B cell (primary cell): ENCODE measurements around the gene SINHCAF. TPM values are rescaled to one million over a fixed set of nuclear protein-coding genes. Genes with fewer than 3 reads are reported as not detected.

Experiments
- ATAC-seq: fragments of 200-7000 bp; cut with Tn5 transposase; one replicate; pipeline ENCODE4 v1.10.0; 2021; ENCODE audit warnings: low read depth, mild to moderate bottlenecking, moderate number of reproducible peaks, moderate library complexity
- CTCF ChIA-PET: fragments of 350-600 bp; sonication (Branson Sonifier 250); formaldehyde crosslinking; loops from one replicate; lab custom pipeline; 2021; ENCODE audit warnings: antibody characterized with exemption, inconsistent platforms; lab: Charles Lee
- POLR2A ChIA-PET: fragments of 350-600 bp; sonication (Branson Sonifier 250); formaldehyde crosslinking; loops from one replicate; lab custom pipeline; 2021; ENCODE audit warnings: antibody characterized with exemption; lab: Charles Lee
- DNase-seq: peaks from one replicate; pipeline ENCODE4 v3.0.0; 2013
- H2AFZ ChIP-seq: 2 replicates; pipeline ENCODE4 v1.6.1; 2012; ENCODE audit warnings: mild to moderate bottlenecking, low read depth, low read length; ENCODE audit not compliant: insufficient read depth, poor library complexity, severe bottlenecking
- H3K27ac ChIP-seq, 2 donors: 1 replicate in 1 of 2; 2 replicates in 1 of 2; pipeline ENCODE4 v1.5.1; 2012 to 2013; ENCODE audit warnings: low read length in 2 of 2, mild to moderate bottlenecking in 2 of 2, moderate library complexity in 1 of 2
- H3K27me3 ChIP-seq, 4 experiments: fragments of 200-600 bp in 1 of 4; sonication (generic) in 1 of 4; replicated peaks in 1 of 4; 1 replicate in 2 of 4; 2 replicates in 2 of 4; pipeline versions ENCODE4 v1.6.1 to v1.7.0; 2013 to 2016; ENCODE audit warnings: low read length in 3 of 4, mild to moderate bottlenecking in 2 of 4, mixed read lengths in 1 of 4, moderate library complexity in 1 of 4; ENCODE audit not compliant: insufficient read depth in 4 of 4, control insufficient read depth in 3 of 4; ENCODE audit errors: control extremely low read depth in 1 of 4
- H3K36me3 ChIP-seq, 2 experiments: replicated peaks in 1 of 2; 1 replicate in 1 of 2; 2 replicates in 1 of 2; pipeline versions ENCODE4 v1.6.1 to v1.7.1; 2013; ENCODE audit warnings: low read length in 1 of 2; ENCODE audit not compliant: insufficient read depth in 2 of 2, control insufficient read depth in 1 of 2; ENCODE audit errors: control extremely low read depth in 1 of 2, extremely low read depth in 1 of 2
- H3K4me1 ChIP-seq, 2 donors: fragments of 200-600 bp in 1 of 2; sonication (generic) in 1 of 2; 1 replicate in 1 of 2; 2 replicates in 1 of 2; pipeline versions ENCODE4 v1.5.1 to v1.6.1; 2013 to 2017; ENCODE audit warnings: low read length in 2 of 2; ENCODE audit not compliant: control insufficient read depth in 2 of 2, insufficient read depth in 2 of 2
- H3K4me2 ChIP-seq: replicated peaks from 2 replicates; pipeline ENCODE3; 2012; ENCODE audit warnings: mild to moderate bottlenecking, low read depth, low read length; ENCODE audit not compliant: poor library complexity, severe bottlenecking
- H3K4me3 ChIP-seq, 5 experiments: fragments of 200-600 bp in 1 of 5; sonication (generic) in 1 of 5; 1 replicate in 3 of 5; 2 replicates in 2 of 5; pipeline versions ENCODE4 v1.5.1 to v1.7.0; 2011 to 2016; ENCODE audit warnings: low read length in 4 of 5, mild to moderate bottlenecking in 4 of 5, low read depth in 2 of 5, control low read depth in 1 of 5, moderate library complexity in 1 of 5; ENCODE audit not compliant: insufficient read depth in 1 of 5; ENCODE audit errors: control extremely low read depth in 1 of 5, extremely low read depth in 1 of 5
- H3K79me2 ChIP-seq: fragments of 200-600 bp; sonication (generic); one replicate; pipeline ENCODE4 v1.6.0; 2016; ENCODE audit warnings: low read length; ENCODE audit not compliant: control insufficient read depth, insufficient read depth
- H3K9ac ChIP-seq: fragments of 200-600 bp; sonication (generic); 2 replicates; pipeline ENCODE4 v1.6.1; 2017; ENCODE audit warnings: mild to moderate bottlenecking, low read length, moderate library complexity
- H3K9me3 ChIP-seq, 3 donors: one replicate each; pipeline versions ENCODE4 v1.6.1 to v1.7.1; 2013; ENCODE audit warnings: low read length in 2 of 3; ENCODE audit not compliant: control insufficient read depth in 2 of 3, insufficient read depth in 1 of 3; ENCODE audit errors: control extremely low read depth in 1 of 3
- H4K20me1 ChIP-seq: 2 replicates; pipeline ENCODE4 v1.6.0; 2012; ENCODE audit warnings: mild to moderate bottlenecking, low read length; ENCODE audit not compliant: insufficient read depth, control insufficient read depth, poor library complexity, severe bottlenecking
- H3K27ac Mint-ChIP-seq: one replicate; pipeline ENCODE4 v1.8.0; 2021; ENCODE audit warnings: mixed read lengths
- H3K27me3 Mint-ChIP-seq: one replicate; pipeline ENCODE4 v1.8.0; 2021; ENCODE audit warnings: mixed read lengths
- H3K4me1 Mint-ChIP-seq: one replicate; pipeline ENCODE4 v1.8.0; 2021; ENCODE audit warnings: mixed read lengths
- H3K4me3 Mint-ChIP-seq: one replicate; pipeline ENCODE4 v1.8.0; 2021; ENCODE audit warnings: mixed read lengths
- H3K9me3 Mint-ChIP-seq: one replicate; pipeline ENCODE4 v1.8.0; 2022; ENCODE audit warnings: mixed read lengths; ENCODE audit not compliant: insufficient read depth
- EZH2 ChIP-seq: IDR thresholded peaks from 2 replicates; pipeline ENCODE4 v1.6.1; 2012; ENCODE audit warnings: borderline replicate concordance, low read depth, mild to moderate bottlenecking, moderate library complexity, low read length; ENCODE audit not compliant: insufficient read depth, poor library complexity, severe bottlenecking
- WGBS: methylation state at CpG from one replicate; pipeline ENCODE4 v1.1.5; 2013; ENCODE audit warnings: missing lambda C conversion rate; ENCODE audit not compliant: insufficient coverage; 5-methylcytosine and 5-hydroxymethylcytosine counted together
- intact Hi-C: fragments of 100-400 bp; cut with micrococcal nuclease; formaldehyde crosslinking; loops from one replicate; pipeline ENCODE4 v1.10.0; 2022
- polyA plus RNA-seq: library from polyadenylated mRNA; depleted of rRNA; stranded (reverse); fragments of >200 nt; gene quantifications from 2 replicates; pipeline ENCODE4 v1.2.3, GENCODE V29; 2012
- total RNA-seq, 2 donors: library from RNA; stranded (reverse); fragments of 120-200 nt in 1 of 2; gene quantifications; 1 replicate in 1 of 2; 2 replicates in 1 of 2; pipeline versions ENCODE4 v1.2.3 to v1.2.4, GENCODE V29; 2013 to 2022
- TF ChIP-seq, protein P1 (sequence below): fragments of 200-600 bp; IDR thresholded peaks from one replicate; pipeline ENCODE4 v1.8.0; 2022; ENCODE audit warnings: antibody characterized with exemption, mild to moderate bottlenecking

SINHCAF gene
- total and polyA plus RNA-seq, 2 donors (not counting 1 experiment from before 2014, with no cell fraction given), result 43.5 to 129 TPM

GRCh38 chr12:31337952-31338351, 12.0 kb upstream of the SINHCAF start:
- Mint-ChIP-seq H3K4me1 (peaks cover 2% of the 10 kb centered on the region), H3K4me3 (no peak overlapping the region), H3K9me3 (no peaks in the 10 kb centered on the region), H3K27me3 (no peaks in the 10 kb centered on the region), H3K27ac (no peak overlapping the region)
- whole genome bisulfite sequencing, result no CpG with 5 or more reads among the region's 4 CpGs
- no peaks in the 10 kb centered on the region for H3K4me1 ChIP-seq
- no peak overlapping the region for H3K9ac ChIP-seq
- TF ChIP-seq, protein P1, sequence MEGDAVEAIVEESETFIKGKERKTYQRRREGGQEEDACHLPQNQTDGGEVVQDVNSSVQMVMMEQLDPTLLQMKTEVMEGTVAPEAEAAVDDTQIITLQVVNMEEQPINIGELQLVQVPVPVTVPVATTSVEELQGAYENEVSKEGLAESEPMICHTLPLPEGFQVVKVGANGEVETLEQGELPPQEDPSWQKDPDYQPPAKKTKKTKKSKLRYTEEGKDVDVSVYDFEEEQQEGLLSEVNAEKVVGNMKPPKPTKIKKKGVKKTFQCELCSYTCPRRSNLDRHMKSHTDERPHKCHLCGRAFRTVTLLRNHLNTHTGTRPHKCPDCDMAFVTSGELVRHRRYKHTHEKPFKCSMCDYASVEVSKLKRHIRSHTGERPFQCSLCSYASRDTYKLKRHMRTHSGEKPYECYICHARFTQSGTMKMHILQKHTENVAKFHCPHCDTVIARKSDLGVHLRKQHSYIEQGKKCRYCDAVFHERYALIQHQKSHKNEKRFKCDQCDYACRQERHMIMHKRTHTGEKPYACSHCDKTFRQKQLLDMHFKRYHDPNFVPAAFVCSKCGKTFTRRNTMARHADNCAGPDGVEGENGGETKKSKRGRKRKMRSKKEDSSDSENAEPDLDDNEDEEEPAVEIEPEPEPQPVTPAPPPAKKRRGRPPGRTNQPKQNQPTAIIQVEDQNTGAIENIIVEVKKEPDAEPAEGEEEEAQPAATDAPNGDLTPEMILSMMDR, result no peak
- TF ChIP-seq EZH2, result no peak
- no peak overlapping the region for H3K4me2 ChIP-seq
- peak overlapping the region; percentile 5 for H2AFZ ChIP-seq
- no peaks in the 10 kb centered on the region for H3K27me3 ChIP-seq
- H3K36me3 ChIP-seq, result no peaks in the 10 kb centered on the region
- CTCF ChIA-PET, result interaction anchor here (1.9 kb wide), 1 partner anchor 24 kb away, joined by 5 read pairs; no protein-coding TSS in a partner anchor
- no peak overlapping the region for H3K27ac ChIP-seq
- no peaks in the 10 kb centered on the region for H3K9me3 ChIP-seq
- ATAC-seq (no peak), DNase-seq (no peak)
- no peak overlapping the region for H3K4me3 ChIP-seq
- no peaks in the 10 kb centered on the region for H4K20me1 ChIP-seq
- intact Hi-C loops, result no loop called here
- no peaks in the 10 kb centered on the region for H3K79me2 ChIP-seq
- POLR2A ChIA-PET, result interaction anchor here (0.6 to 0.9 kb wide), 2 partner anchors 12 to 23 kb away, joined by 3 to 6 read pairs; no protein-coding TSS in a partner anchor

DNA sequence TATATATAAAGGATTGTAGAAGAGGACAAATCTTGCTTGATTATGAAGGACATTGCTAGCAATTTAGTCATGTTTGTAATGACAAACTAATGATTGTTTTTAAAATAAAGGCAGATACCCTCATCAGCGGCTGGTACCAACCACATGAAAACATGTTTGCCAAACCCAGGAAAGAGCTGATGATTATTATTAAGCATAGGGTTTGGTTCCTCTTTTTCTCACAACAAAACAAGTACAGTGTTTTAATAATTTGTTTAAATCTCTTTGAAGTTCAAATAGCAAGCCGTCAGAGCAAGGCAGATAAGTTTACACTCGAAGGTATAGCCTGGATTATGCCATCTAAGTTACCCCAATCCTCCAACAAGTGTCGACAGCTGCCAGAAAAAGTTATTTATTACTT, 5.3 kb upstream of the SINHCAF start:
- CTCF ChIA-PET, result interaction anchor here (1.0 kb wide), 1 partner anchor 32 kb away, joined by 3 read pairs; no protein-coding TSS in a partner anchor
- H3K27me3 Mint-ChIP-seq, result no peaks in the 10 kb centered on the region
- H3K4me3 ChIP-seq, result no peak overlapping the region
- no peaks in the 10 kb centered on the region for H3K36me3 ChIP-seq
- H4K20me1 ChIP-seq, result no peaks in the 10 kb centered on the region
- ATAC-seq, result peak; percentile 53
- peak overlapping the region; percentile 68 for H3K27ac Mint-ChIP-seq
- H3K4me2 ChIP-seq, result peak overlapping the region; percentile 43
- H3K27me3 ChIP-seq, result no peaks in the 10 kb centered on the region
- TF ChIP-seq EZH2, result no peak
- TF ChIP-seq, protein P1, result no peak
- peak; percentile 41 for DNase-seq
- no peaks in the 10 kb centered on the region for H3K79me2 ChIP-seq
- peaks cover 23% of the 10 kb centered on the region for H3K4me1 Mint-ChIP-seq
- no CpG with 5 or more reads among the region's 4 CpGs for WGBS
- peak overlapping the region in 1 of 2 donors; percentile 24 for H3K27ac ChIP-seq
- no peaks in the 10 kb centered on the region for H3K9me3 Mint-ChIP-seq
- peak overlapping the region; percentile 38 for H2AFZ ChIP-seq
- H3K4me1 ChIP-seq, result peaks cover 9 to 20% of the 10 kb centered on the region in 2 donors
- POLR2A ChIA-PET, result interaction anchor here (1.4 kb wide), 1 partner anchor 32 kb away, joined by 4 read pairs; no protein-coding TSS in a partner anchor
- intact Hi-C loops, result no loop called here
- peak overlapping the region; percentile 44 for H3K4me3 Mint-ChIP-seq
- H3K9ac ChIP-seq, result peak overlapping the region; percentile 13
- no peaks in the 10 kb centered on the region for H3K9me3 ChIP-seq
